ENCODE data around the gene GPR132.

GRCh38 chr14:105068818-105069217 is 3.6 kb upstream of the GPR132 start:
- no peak for TF ChIP-seq CTCF (IDR thresholded peaks at IDR 0.05)
- TF ChIP-seq POLR2A (IDR thresholded peaks at IDR 0.05) = no peak
